SK-N-MC (cell line): ENCODE results near the gene HLCS.

Source experiments
- EZH2 ChIP-seq: fragments of 200-600 bp; sonication (generic); IDR thresholded peaks from one replicate; pipeline ENCODE4 v1.6.1; 2017; ENCODE audit warnings: antibody characterized with exemption
- FOXP2 ChIP-seq: optimal IDR thresholded peaks from 2 replicates; pipeline ENCODE3; 2011; ENCODE audit warnings: mild to moderate bottlenecking, moderate library complexity; ENCODE audit not compliant: insufficient read depth; ENCODE audit errors: extremely low read length, control extremely low read depth
- POLR2AphosphoS5 ChIP-seq: IDR thresholded peaks from 2 replicates; pipeline ENCODE4 v1.6.1; 2012; ENCODE audit warnings: mild to moderate bottlenecking, low read depth, low read length, borderline replicate concordance

GRCh38 chr21:36917471-36918158, 48.9 kb downstream of the HLCS start:
- TF ChIP-seq EZH2 (no peak), FOXP2 (no peak), POLR2AphosphoS5 (no peak)
